Prostate gland (tissue), 2 donors: ENCODE measurements around the gene SH3GLB1. TPM values are rescaled to one million over a fixed set of nuclear protein-coding genes. Genes with fewer than 3 reads are reported as not detected.
"Not testable (repeated sequence)": the region's sequence is repeated elsewhere in the genome, so short reads cannot be mapped to it uniquely, and the experiment has no call there.

ENCODE experiments used
- DNase-seq: peaks from one replicate; pipeline ENCODE4 v3.0.0-alpha.2; 2019; ENCODE audit warnings: low spot score
- H3K27ac ChIP-seq, 2 donors: fragments of 200-600 bp; sonication (generic); 2 replicates each; pipeline ENCODE4 v1.5.1; 2017 to 2019
- H3K27me3 ChIP-seq: fragments of 200-600 bp; sonication (generic); replicated peaks from 2 replicates; pipeline ENCODE4 v1.5.1; 2019; ENCODE audit not compliant: insufficient read depth
- H3K36me3 ChIP-seq, 2 donors: fragments of 200-600 bp; sonication (generic); 1 replicate in 1 of 2; 2 replicates in 1 of 2; pipeline versions ENCODE4 v1.5.1 to v1.8.1; 2017 to 2019
- H3K4me1 ChIP-seq: fragments of 200-600 bp; sonication (generic); replicated peaks from 2 replicates; pipeline ENCODE4 v1.5.1; 2019
- H3K4me3 ChIP-seq, 2 donors: fragments of 200-600 bp; sonication (generic); 2 replicates each; pipeline ENCODE4 v1.5.1; 2017 to 2019
- H3K9me3 ChIP-seq: fragments of 200-600 bp; sonication (generic); 2 replicates; pipeline ENCODE4 v1.5.1; 2017
- CTCF ChIP-seq, 4 experiments: fragments of 200-600 bp in 2 of 4; fragments of 450-650 bp in 2 of 4; sonication (generic) in 2 of 4; IDR thresholded peaks; 1 replicate in 3 of 4; 2 replicates in 1 of 4; pipeline ENCODE4 v1.5.1; 2016 to 2019; ENCODE audit warnings: antibody characterized with exemption in 4 of 4, mild to moderate bottlenecking in 2 of 4, moderate library complexity in 2 of 4
- POLR2A ChIP-seq: fragments of 450-650 bp; IDR thresholded peaks from one replicate; pipeline ENCODE4 v1.6.1; 2016; ENCODE audit warnings: antibody characterized with exemption, mild to moderate bottlenecking
- POLR2AphosphoS5 ChIP-seq: sonication (generic); formaldehyde crosslinking; IDR thresholded peaks from one replicate; pipeline ENCODE4 v1.6.1; 2017; ENCODE audit warnings: antibody characterized with exemption
- WGBS: methylation state at CpG from one replicate; pipeline ENCODE4 v1.1.5; 2018; 5-methylcytosine and 5-hydroxymethylcytosine counted together
- intact Hi-C: fragments of 100-400 bp; cut with DNase I; formaldehyde crosslinking; loops from one replicate; pipeline ENCODE4 v1.14.2; 2022
- total RNA-seq, 2 donors: library from RNA; depleted of rRNA; stranded (reverse); fragments of >200 nt; gene quantifications; one replicate each; pipeline ENCODE4 v1.1.0, GENCODE V29; 2016

SH3GLB1 gene
- 10 to 100 TPM; 26.9 to 44.0 TPM for total RNA-seq

GRCh38 chr1:86704458-86704971 is at the start of gene SH3GLB1:
SH3GLB1 (plus strand) TSS chr1:86704576; CDS start chr1:86704900, 324 bp downstream.
- TF ChIP-seq POLR2A (peak; percentile 72), POLR2AphosphoS5 (peak; percentile 64), CTCF (IDR thresholded peaks at IDR 0.05) (peak; percentile 94 to 96 (median 95))
- 0% methylated on average over 51 of the region's 71 CpGs for WGBS
- peak; percentile 90 for DNase-seq
- intact Hi-C loops, result loop anchor here (10.0 kb wide), 6 partner anchors 70 to 380 kb away; partner anchors contain the start of genes HS2ST1, ODF2L and SELENOF
- Histone ChIP-seq H3K9me3 (no peaks in the 10 kb centered on the region), H3K36me3 (no peaks in the 10 kb centered on the region), H3K27me3 (no peaks in the 10 kb centered on the region), H3K4me3 (peak within 1 kb of the TSS; percentile 86 to 95), H3K4me1 (no peaks in the 10 kb centered on the region), H3K27ac (peak within 1 kb of the TSS; percentile 96 to 98)

- H3K4me3 ChIP-seq, H3K27me3 ChIP-seq, H3K4me1 ChIP-seq, intact Hi-C loops, H3K27ac ChIP-seq, H3K36me3 ChIP-seq, H3K9me3 ChIP-seq, DNase-seq: not testable (repeated sequence)
- WGBS, result 85% methylated on average over 7 of the region's 7 CpGs
Measured at GRCh38 chr1:86658381-86658780, 46.0 kb upstream of the SH3GLB1 start.

GRCh38 chr1:86666368-86666767 is 38.0 kb upstream of the SH3GLB1 start:
- TF ChIP-seq POLR2A (no peak), CTCF (IDR thresholded peaks at IDR 0.05) (no peak), POLR2AphosphoS5 (no peak)
- 68% methylated on average over 4 of the region's 4 CpGs for WGBS
- Histone ChIP-seq H3K27me3 (no peaks in the 10 kb centered on the region), H3K4me1 (no peaks in the 10 kb centered on the region), H3K4me3 (no peak overlapping the region), H3K27ac (no peak overlapping the region), H3K36me3 (no peaks in the 10 kb centered on the region), H3K9me3 (no peaks in the 10 kb centered on the region)
- intact Hi-C loops, result no loop called here
- no peak for DNase-seq

- Histone ChIP-seq H3K4me3 (no peak overlapping the region), H3K4me1 (no peaks in the 10 kb centered on the region), H3K27me3 (no peaks in the 10 kb centered on the region), H3K36me3 (no peaks in the 10 kb centered on the region), H3K27ac (no peak overlapping the region), H3K9me3 (no peaks in the 10 kb centered on the region)
- no peak for DNase-seq
- TF ChIP-seq POLR2AphosphoS5 (no peak), CTCF (IDR thresholded peaks at IDR 0.05) (peak in 3 of 4 experiments; percentile 22 to 43 (median 27))
- intact Hi-C loops, result no loop called here
- 81% methylated on average over 1 of the region's 1 CpG for WGBS
Measured at GRCh38 chr1:86687595-86687994, 16.8 kb upstream of the SH3GLB1 start.

GRCh38 chr1:86692641-86693040 is 11.7 kb upstream of the SH3GLB1 start:
- TF ChIP-seq CTCF (IDR thresholded peaks at IDR 0.05) (no peak), POLR2A (no peak), POLR2AphosphoS5 (no peak)
- intact Hi-C loops, result no loop called here
- Histone ChIP-seq H3K9me3 (no peaks in the 10 kb centered on the region), H3K4me1 (no peaks in the 10 kb centered on the region), H3K36me3 (no peaks in the 10 kb centered on the region), H3K27ac (no peak overlapping the region), H3K4me3 (no peak overlapping the region), H3K27me3 (no peaks in the 10 kb centered on the region)
- 73% methylated on average over 6 of the region's 6 CpGs for WGBS
- DNase-seq, result no peak
